ENCODE data around the gene TBC1D14. TPM values are rescaled to one million over a fixed set of nuclear protein-coding genes. Genes with fewer than 3 reads are reported as not detected.

TBC1D14 gene
- total RNA-seq, 1 experiment from 2014 or later, result 44.3 TPM

DNA sequence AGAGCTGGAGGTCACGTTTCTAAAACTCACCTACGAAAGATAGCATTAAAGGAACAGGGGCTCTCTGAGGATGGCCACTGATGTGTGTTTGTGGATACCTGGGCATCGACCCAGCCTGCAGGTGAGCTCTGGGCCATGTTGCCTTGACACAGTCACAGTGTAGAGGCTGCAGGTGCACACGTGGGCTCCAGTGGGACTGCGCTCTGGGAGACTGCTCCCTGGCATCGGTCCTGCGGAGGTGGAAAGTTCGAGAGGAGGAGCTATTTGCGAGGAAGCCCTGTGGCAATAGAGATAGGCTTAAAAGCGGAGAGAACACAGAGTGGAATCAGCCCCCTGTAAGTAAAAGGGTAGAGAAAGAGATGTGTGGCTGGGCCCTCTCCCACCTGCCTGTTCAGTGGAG, 121.2 kb downstream of the TBC1D14 start:
- CTCF ChIA-PET, result no interaction called here
- no peak for DNase-seq (ENCODE audit: low spot score)
- no peak overlapping the region for H3K27ac ChIP-seq (ENCODE audit: low read depth, low read length, poor library complexity, severe bottlenecking)
- no peak overlapping the region for H3K4me3 ChIP-seq (ENCODE audit: low read depth, low read length, poor library complexity, severe bottlenecking)
- H3K9me3 ChIP-seq (ENCODE audit: low read depth, low read length, poor library complexity, severe bottlenecking), result no peaks in the 10 kb centered on the region
- peaks cover 20% of the 10 kb centered on the region for H3K36me3 ChIP-seq (ENCODE audit: insufficient read depth, low read length, poor library complexity, severe bottlenecking)
- intact Hi-C loops (cut with micrococcal nuclease; ENCODE audit: unreplicated experiment), result no loop called here
- no peaks in the 10 kb centered on the region for H3K4me1 ChIP-seq (ENCODE audit: insufficient read depth, low read length, poor library complexity, severe bottlenecking)
- no peaks in the 10 kb centered on the region for H3K27me3 ChIP-seq (replicated peaks; ENCODE audit: insufficient read depth, low read depth, low read length, poor library complexity)
- TF ChIP-seq, protein P1, sequence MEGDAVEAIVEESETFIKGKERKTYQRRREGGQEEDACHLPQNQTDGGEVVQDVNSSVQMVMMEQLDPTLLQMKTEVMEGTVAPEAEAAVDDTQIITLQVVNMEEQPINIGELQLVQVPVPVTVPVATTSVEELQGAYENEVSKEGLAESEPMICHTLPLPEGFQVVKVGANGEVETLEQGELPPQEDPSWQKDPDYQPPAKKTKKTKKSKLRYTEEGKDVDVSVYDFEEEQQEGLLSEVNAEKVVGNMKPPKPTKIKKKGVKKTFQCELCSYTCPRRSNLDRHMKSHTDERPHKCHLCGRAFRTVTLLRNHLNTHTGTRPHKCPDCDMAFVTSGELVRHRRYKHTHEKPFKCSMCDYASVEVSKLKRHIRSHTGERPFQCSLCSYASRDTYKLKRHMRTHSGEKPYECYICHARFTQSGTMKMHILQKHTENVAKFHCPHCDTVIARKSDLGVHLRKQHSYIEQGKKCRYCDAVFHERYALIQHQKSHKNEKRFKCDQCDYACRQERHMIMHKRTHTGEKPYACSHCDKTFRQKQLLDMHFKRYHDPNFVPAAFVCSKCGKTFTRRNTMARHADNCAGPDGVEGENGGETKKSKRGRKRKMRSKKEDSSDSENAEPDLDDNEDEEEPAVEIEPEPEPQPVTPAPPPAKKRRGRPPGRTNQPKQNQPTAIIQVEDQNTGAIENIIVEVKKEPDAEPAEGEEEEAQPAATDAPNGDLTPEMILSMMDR (conservative IDR thresholded peaks at IDR 0.05; ENCODE audit: low read depth, low read length), result no peak
- TF ChIP-seq EZH2 (IDR thresholded peaks at IDR 0.05; ENCODE audit: borderline replicate concordance, low read depth, low read length, poor library complexity, severe bottlenecking), result no peak
- BruUV-seq (replicated peaks), result TSS peak; percentile 54
- POLR2A ChIA-PET (ENCODE audit: low non-redundant PET), result no interaction called here

GRCh38 chr4:7031558-7032449, 122.2 kb downstream of the TBC1D14 start:
- CTCF ChIA-PET, result no interaction called here
- TF ChIP-seq, protein P1 (conservative IDR thresholded peaks at IDR 0.05; ENCODE audit: low read depth, low read length), result no peak
- no peak for TF ChIP-seq EZH2 (IDR thresholded peaks at IDR 0.05; ENCODE audit: borderline replicate concordance, low read depth, low read length, poor library complexity, severe bottlenecking)

DNA sequence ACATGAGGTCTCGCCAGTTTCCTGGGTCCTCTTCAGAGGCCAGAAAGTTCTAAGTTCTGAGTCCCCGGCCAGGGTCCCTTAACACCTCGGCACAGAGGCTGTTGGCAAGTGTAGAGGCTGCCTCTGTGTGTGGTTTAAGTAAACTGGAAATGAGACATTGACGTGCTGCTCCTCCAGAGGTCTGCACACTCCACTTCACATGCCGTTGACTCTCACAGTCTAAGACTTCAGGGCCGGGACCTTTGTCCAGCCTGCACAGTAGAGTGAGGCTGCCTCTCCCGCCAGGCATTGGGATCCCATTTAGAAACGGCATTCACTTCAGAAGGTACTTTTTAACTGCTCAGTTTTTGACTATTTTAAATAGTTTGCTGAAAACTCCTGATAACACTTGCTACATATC, 123.0 kb downstream of the TBC1D14 start:
- no peaks in the 10 kb centered on the region for H3K27me3 ChIP-seq (replicated peaks; ENCODE audit: insufficient read depth, low read depth, low read length, poor library complexity)
- TF ChIP-seq, protein P1 (conservative IDR thresholded peaks at IDR 0.05; ENCODE audit: low read depth, low read length), result no peak
- TF ChIP-seq EZH2 (IDR thresholded peaks at IDR 0.05; ENCODE audit: borderline replicate concordance, low read depth, low read length, poor library complexity, severe bottlenecking), result no peak
- CTCF ChIA-PET, result no interaction called here
- no peak for DNase-seq (ENCODE audit: low spot score)
- no TSS peak for BruUV-seq (replicated peaks)
- no peak overlapping the region for H3K4me3 ChIP-seq (ENCODE audit: low read depth, low read length, poor library complexity, severe bottlenecking)
- intact Hi-C loops (cut with micrococcal nuclease; ENCODE audit: unreplicated experiment), result no loop called here
- H3K36me3 ChIP-seq (ENCODE audit: insufficient read depth, low read length, poor library complexity, severe bottlenecking), result peaks cover 17% of the 10 kb centered on the region
- H3K27ac ChIP-seq (ENCODE audit: low read depth, low read length, poor library complexity, severe bottlenecking), result no peak overlapping the region
- no peaks in the 10 kb centered on the region for H3K9me3 ChIP-seq (ENCODE audit: low read depth, low read length, poor library complexity, severe bottlenecking)
- POLR2A ChIA-PET (ENCODE audit: low non-redundant PET), result no interaction called here
- no peaks in the 10 kb centered on the region for H3K4me1 ChIP-seq (ENCODE audit: insufficient read depth, low read length, poor library complexity, severe bottlenecking)

More at GRCh38 chr4:7031558-7032449, 122.2 kb downstream of the TBC1D14 start:
- Histone ChIP-seq H3K4me3 (ENCODE audit: low read depth, low read length, poor library complexity, severe bottlenecking) (no peak overlapping the region), H3K36me3 (ENCODE audit: insufficient read depth, low read length, poor library complexity, severe bottlenecking) (peaks cover 20% of the 10 kb centered on the region), H3K9me3 (ENCODE audit: low read depth, low read length, poor library complexity, severe bottlenecking) (no peaks in the 10 kb centered on the region), H3K27me3 (replicated peaks; ENCODE audit: insufficient read depth, low read depth, low read length, poor library complexity) (no peaks in the 10 kb centered on the region), H3K27ac (ENCODE audit: low read depth, low read length, poor library complexity, severe bottlenecking) (no peak overlapping the region), H3K4me1 (ENCODE audit: insufficient read depth, low read length, poor library complexity, severe bottlenecking) (no peaks in the 10 kb centered on the region)
- DNase-seq (ENCODE audit: low spot score), result no peak
- POLR2A ChIA-PET (ENCODE audit: low non-redundant PET), result no interaction called here
- intact Hi-C loops (cut with micrococcal nuclease; ENCODE audit: unreplicated experiment), result no loop called here
- BruUV-seq (replicated peaks), result no TSS peak
